ENCODE data around the gene DHRS7. TPM values are rescaled to one million over a fixed set of nuclear protein-coding genes. Genes with fewer than 3 reads are reported as not detected.

Gene DHRS7
- total RNA-seq, 1 donor from 2014 or later = 76.5 TPM

DNA sequence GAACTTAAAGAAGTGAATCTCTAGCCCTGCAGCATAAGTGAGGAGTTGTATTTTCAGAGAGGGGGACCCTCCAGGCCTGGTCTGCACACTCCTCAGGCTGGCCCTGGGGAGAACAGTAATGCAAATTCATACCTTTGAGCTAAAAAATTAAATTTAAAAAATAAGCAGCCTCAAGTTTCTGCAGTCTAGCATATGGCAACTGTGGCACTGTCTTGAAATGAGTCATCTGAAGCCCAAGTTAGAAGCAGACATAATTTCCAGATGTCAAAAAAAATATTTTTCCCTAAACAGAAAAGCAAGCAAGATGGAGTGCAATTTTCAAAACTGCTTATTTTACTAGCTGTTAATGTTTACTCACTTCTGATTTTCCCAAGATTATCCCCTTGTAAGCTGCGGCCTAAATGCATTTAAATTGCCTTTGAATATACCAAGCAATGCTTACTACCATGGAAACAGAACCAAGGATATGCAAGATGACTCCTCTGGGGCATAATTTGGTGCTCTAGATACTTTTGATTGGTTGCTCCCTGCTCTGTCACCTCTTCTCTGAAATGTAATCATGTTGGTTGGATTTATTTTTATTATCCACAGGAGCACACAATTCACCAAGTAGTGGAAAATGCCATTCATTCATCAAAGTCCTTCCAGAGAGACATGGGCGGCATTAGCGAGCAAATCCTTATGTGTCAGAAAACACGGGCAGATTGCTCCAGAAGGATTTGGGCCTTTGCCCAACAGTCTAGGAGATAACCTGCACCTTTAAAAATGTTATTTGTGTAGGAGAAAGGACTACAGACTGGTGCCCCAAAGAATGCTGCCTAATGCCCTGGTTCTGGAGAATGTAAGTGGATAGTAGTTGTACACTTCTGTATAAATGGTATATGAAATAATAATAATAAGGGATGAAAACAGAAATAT, 25.0 kb upstream of the DHRS7 start:
- DNase-seq (ENCODE audit: low spot score, unreplicated experiment) = no peak
- no peaks in the 10 kb centered on the region for H3K4me1 Mint-ChIP-seq (ENCODE audit: low read depth)
- H3K27me3 Mint-ChIP-seq = no peaks in the 10 kb centered on the region
- H3K36me3 Mint-ChIP-seq (ENCODE audit: insufficient read depth) = no peaks in the 10 kb centered on the region
- no peak overlapping the region for H3K27ac Mint-ChIP-seq
- H3K9me3 Mint-ChIP-seq (ENCODE audit: low read depth) = no peaks in the 10 kb centered on the region
- H3K4me3 Mint-ChIP-seq (ENCODE audit: low read depth) = no peak overlapping the region
- TF ChIP-seq, protein P1, sequence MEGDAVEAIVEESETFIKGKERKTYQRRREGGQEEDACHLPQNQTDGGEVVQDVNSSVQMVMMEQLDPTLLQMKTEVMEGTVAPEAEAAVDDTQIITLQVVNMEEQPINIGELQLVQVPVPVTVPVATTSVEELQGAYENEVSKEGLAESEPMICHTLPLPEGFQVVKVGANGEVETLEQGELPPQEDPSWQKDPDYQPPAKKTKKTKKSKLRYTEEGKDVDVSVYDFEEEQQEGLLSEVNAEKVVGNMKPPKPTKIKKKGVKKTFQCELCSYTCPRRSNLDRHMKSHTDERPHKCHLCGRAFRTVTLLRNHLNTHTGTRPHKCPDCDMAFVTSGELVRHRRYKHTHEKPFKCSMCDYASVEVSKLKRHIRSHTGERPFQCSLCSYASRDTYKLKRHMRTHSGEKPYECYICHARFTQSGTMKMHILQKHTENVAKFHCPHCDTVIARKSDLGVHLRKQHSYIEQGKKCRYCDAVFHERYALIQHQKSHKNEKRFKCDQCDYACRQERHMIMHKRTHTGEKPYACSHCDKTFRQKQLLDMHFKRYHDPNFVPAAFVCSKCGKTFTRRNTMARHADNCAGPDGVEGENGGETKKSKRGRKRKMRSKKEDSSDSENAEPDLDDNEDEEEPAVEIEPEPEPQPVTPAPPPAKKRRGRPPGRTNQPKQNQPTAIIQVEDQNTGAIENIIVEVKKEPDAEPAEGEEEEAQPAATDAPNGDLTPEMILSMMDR (IDR thresholded peaks at IDR 0.05; ENCODE audit: unreplicated experiment) = no peak

DNA sequence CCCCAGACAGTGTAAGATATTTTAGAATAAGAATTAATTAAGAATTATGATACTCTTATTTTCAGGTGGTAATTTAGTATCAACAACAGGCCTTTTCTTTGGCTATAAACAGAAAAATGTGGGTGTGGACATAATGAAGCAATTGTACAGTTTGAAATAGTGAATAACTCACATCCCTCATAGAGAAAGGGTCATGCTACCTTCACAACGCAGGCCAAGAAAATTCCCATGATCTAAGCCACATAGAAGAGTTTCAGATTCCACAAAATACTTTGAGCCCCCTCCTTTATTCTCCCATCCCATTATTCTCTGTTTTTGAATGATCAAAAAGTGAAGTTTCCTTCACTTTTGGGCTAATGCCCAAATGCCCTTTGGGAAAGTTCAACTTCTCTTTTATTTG, 23.5 kb upstream of the DHRS7 start:
- no peak for DNase-seq (ENCODE audit: low spot score, unreplicated experiment)
- no peaks in the 10 kb centered on the region for H3K36me3 Mint-ChIP-seq (ENCODE audit: insufficient read depth)
- no peaks in the 10 kb centered on the region for H3K9me3 Mint-ChIP-seq (ENCODE audit: low read depth)
- H3K4me1 Mint-ChIP-seq (ENCODE audit: low read depth) = no peaks in the 10 kb centered on the region
- no peaks in the 10 kb centered on the region for H3K27me3 Mint-ChIP-seq
- no peak overlapping the region for H3K4me3 Mint-ChIP-seq (ENCODE audit: low read depth)
- no peak overlapping the region for H3K27ac Mint-ChIP-seq
- TF ChIP-seq, protein P1 (IDR thresholded peaks at IDR 0.05; ENCODE audit: unreplicated experiment) = no peak

DNA sequence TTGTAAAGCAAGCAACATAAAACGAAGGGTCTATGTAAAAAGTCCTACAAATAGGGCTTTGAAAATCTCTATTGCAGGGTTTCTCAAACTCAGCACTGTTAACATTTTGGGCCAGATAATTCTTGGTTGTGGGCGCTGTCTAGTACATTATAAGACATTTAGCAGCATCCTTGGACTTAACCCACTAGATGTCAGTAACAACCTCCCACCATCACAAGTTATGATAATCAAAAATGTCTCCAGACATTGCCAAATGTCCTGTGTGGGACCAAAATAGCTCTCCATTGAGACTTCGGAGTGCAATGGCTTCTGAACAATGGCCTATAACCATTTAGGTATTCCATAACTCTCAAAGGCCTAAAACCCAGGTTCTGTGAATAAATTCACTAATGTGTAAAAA, 22.9 kb upstream of the DHRS7 start:
- Mint-ChIP-seq H3K27ac (no peak overlapping the region), H3K4me3 (ENCODE audit: low read depth) (no peak overlapping the region), H3K27me3 (no peaks in the 10 kb centered on the region), H3K9me3 (ENCODE audit: low read depth) (no peaks in the 10 kb centered on the region), H3K36me3 (ENCODE audit: insufficient read depth) (no peaks in the 10 kb centered on the region), H3K4me1 (ENCODE audit: low read depth) (no peaks in the 10 kb centered on the region)
- TF ChIP-seq, protein P1 (IDR thresholded peaks at IDR 0.05; ENCODE audit: unreplicated experiment) = no peak
- no peak for DNase-seq (ENCODE audit: low spot score, unreplicated experiment)

DNA sequence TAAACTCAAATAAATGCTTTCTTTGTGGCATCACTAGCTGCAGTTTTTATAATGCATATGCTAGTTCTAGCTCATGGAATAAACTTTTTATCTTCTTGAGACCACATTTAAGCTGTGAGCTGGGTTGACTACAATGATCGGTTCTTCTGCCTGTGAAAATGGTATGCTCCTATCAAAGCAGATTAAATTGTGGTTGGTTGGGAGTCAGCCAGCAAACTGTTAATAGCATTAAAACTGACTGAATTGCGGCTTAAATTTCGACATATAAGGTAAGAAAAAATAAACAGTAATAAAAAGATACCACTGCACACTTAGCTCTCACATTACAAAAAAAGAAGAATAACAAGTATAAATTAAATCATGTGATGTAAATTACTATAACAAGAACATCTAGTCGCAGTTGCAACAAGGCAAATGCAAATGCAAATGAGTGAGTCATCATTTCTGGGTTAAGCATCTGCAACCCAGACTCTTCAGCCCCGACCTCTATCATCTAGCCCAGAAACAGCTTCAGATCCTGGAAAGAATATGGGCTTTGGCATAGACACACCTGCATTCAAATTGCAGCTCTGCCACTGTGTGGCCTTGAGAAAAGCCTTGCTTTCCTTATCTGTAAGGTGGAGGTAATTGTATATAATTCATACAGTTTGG, 19.8 kb upstream of the DHRS7 start:
- DNase-seq (ENCODE audit: low spot score, unreplicated experiment) = no peak
- Mint-ChIP-seq H3K27ac (no peak overlapping the region), H3K4me3 (ENCODE audit: low read depth) (no peak overlapping the region), H3K4me1 (ENCODE audit: low read depth) (no peaks in the 10 kb centered on the region), H3K36me3 (ENCODE audit: insufficient read depth) (no peaks in the 10 kb centered on the region), H3K27me3 (no peaks in the 10 kb centered on the region), H3K9me3 (ENCODE audit: low read depth) (no peaks in the 10 kb centered on the region)
- TF ChIP-seq, protein P1 (IDR thresholded peaks at IDR 0.05; ENCODE audit: unreplicated experiment) = no peak

DNA sequence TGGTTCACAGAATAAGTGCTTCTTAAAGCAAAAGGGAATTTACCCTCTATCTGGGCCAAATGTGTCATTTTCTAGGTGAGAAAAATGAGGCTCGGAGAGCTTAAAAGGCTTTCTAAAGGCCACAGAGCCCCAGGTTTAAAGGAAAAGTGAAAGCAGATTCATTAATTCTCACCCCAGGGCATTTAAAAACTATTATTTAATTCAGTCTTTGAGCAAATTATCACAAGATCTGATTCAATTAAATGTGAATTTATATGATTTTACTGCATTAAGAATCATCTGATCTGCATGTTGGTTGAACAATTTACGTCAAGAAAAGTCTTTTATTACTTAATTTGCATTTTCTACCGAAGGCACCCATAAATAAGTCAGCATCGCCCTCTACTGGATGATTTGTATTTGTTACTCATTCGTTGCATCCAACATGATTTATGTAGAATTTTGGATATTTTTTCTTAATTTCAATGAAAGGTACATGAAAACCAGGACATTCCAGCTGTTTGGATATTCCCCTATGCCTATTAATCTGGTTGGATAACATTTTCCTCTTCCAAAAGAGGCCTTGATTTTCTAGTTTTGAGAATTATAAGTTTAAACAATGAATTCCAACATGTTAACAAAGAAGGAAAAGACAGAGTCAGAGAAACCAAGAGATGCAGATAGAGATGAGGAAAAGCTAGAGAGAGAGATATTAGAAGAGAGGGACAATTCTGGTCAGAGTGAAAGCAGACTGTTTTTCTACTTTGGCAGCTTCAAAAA, 19.1 kb upstream of the DHRS7 start:
- Mint-ChIP-seq H3K27me3 (no peaks in the 10 kb centered on the region), H3K4me3 (ENCODE audit: low read depth) (peak overlapping the region; percentile 60), H3K36me3 (ENCODE audit: insufficient read depth) (no peaks in the 10 kb centered on the region), H3K4me1 (ENCODE audit: low read depth) (no peaks in the 10 kb centered on the region), H3K27ac (no peak overlapping the region), H3K9me3 (ENCODE audit: low read depth) (no peaks in the 10 kb centered on the region)
- TF ChIP-seq, protein P1 (IDR thresholded peaks at IDR 0.05; ENCODE audit: unreplicated experiment) = peak; percentile 91
- DNase-seq (ENCODE audit: low spot score, unreplicated experiment) = no peak
